NCI-H2081 (cell line): ENCODE measurements around the gene HOXD10.

Experiments used
- DNase-seq, 2 experiments: peaks; one replicate each; lab custom pipeline; 2025; lab: John Stamatoyannopoulos, UW

The HOXD10 gene

DNA sequence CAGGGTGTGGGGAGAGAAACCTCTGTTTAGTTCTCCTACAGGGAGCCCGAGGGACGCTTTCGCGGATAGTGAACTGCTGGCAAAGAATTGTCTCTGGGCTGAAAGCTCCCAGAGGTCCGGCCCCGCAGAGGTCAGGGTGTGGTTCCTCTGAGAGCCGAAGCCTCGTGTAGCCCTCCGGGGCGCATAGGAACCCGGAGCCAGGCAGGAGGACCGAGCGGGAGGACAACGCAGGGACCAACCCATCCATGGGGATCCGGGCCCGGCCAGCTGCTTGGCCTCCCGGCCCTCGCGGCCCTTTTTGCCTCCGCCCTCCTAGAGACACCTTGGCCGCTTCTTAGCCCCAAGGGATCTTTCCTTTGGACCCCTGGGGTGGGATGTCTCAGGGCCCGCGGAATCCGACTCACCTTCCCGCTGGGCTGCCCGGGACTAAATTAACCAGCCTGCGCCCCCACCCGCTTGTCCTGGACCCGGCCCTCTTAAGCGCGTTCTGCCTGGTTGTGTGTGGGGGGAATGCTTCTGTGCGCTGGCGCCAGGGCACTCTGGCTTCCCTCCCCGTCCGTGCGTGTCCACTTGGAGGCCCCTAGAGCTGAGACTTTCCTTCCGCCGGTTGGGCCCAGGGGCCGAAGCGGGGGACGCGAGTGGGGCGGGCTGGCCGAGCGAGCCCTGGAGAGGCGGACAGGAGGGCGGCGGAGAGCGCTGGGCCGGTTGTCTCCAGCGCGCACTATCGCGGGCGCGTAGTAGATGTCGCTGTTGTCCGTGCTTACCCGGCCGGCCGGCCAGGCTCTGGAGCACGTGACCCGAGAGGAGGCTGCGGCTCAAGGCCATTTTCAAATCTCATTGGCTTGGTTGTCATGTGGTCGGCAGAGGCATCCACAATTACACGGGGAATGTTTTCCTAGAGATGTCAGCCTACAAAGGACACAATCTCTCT lies at the start of gene HOXD10:
Gene HOXD10 (plus strand): TSS at position 896 of the 931 bp plus-strand sequence. CDS start 56 bp downstream, outside the sequence.
- DNase-seq: no peak

DNA sequence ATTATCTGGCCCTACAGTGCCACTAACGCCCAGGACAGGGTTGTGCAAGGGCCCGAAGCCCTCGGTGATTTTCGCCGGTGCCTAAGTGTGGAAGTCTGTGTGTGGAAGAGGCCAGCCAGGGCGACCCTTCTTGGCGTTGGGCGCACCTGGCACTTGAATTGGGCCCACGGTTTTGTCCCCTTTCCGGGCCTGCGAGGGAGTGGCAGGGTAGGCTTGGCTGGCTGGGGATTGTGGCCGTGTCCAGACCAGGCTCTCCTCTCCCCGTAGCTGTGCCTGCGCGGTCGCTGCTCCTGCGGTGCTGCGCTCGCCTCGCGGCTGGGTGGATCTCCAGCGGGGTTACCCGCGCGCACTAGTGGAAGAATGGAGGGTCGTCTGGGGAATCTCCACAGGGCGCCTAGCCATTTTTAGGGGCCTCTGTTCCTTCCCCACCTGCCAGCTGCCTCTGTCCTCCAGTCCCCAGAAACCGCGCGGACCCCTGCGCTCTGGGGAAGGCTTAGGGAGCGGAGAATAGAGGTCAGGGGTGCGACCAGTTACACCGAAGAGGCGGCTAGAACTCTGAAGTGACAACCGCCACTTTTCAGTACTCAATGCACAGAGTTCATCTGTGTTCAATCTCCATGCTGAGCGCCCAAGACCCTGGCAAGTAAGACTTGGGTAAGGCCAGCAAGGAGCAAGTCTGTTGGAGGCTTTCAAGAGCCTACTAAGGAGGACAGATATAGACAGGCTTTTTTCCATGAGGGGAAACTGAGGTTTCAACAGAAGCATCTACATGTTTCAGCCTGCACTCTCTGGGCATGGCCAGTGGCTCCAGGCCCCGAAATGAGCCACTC lies 48.8 kb upstream of the HOXD10 start:
- no peak for DNase-seq

DNA sequence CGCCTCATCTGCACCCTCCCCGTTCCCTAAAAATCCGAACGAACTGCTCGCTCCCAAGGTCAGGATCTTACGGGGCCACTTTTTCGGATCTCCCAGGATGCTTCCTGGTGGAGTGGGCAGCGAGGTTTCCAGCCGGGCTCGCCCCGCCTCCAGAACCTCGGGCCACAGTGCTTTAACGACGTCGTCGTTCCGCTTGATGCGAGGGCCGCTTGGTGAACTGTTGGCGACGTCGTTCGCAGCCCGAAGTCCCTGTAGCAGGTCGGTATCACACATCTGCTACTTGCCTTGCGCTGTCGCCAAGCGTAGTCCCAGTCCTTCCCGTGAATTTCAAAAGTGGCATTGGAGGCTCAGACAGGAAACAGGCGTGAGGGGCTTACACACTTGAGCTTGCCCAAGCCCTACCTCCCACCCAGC lies 48.2 kb upstream of the HOXD10 start:
- DNase-seq: no peak

GRCh38 chr2:176071330-176072291 lies 45.0 kb upstream of the HOXD10 start:
- DNase-seq: no peak

DNA sequence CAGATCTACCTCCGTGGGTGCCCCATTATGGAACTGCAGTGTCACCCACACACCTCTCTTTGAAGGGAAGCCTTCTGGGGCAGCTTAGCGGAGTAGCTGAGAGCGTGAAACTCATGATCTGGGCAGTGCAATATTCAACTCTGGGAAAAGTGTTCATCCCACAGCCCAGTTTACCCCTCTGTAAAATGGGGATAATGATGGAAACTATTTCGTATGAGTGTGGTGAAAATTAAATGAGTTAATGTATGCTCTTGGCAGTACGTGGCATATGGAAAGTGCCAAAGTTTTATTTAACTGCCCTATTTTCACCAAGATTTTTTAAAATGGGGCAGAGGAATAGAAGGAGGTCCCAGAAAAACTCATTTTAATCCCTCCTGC lies 44.3 kb upstream of the HOXD10 start:
- DNase-seq: no peak

DNA sequence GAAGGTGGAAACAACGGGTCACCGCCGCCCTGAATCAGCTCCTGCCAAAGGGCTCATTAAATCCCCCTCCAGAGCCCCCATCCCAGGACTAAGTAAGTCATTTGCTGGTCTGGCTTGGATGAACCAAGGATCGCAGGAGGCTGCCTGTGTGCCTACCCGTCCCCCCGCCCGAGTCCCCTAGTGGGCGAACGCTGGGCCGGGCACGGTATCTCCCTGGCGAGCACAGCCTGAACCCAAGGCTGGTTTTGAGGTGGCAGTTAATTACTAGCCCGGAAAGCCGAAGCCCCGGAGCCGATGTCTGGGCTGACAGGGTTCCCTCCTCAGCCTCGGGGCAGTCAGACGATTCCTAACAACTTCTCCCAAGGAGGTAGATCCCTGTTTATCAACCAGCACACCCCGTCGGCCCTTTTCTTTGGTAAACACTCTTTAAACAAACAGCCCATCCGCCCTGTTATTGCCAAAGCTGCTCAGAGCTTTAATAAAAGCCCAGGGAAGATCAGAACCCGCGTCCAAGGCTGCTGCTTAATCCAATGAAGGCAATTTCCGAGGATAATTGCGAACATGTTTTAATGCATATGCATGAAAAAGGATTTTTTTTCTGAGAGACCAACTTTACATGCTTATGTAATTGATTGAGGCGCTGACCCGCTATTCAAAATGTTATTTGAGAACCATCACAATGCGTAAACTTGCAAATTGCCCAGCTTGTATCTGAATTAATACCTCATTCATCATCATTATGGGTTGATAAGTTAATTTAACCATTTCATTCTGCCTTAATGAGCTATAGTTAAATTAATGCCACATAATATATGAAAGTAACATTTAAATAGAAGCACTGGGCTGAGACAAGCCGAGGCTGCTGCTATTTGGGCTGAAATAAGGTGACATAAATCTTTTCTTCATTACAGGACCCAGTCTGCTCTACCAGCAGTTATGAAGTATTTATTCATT lies 43.4 kb upstream of the HOXD10 start:
- DNase-seq: peak in 1 of 2 experiments; percentile 42

DNA sequence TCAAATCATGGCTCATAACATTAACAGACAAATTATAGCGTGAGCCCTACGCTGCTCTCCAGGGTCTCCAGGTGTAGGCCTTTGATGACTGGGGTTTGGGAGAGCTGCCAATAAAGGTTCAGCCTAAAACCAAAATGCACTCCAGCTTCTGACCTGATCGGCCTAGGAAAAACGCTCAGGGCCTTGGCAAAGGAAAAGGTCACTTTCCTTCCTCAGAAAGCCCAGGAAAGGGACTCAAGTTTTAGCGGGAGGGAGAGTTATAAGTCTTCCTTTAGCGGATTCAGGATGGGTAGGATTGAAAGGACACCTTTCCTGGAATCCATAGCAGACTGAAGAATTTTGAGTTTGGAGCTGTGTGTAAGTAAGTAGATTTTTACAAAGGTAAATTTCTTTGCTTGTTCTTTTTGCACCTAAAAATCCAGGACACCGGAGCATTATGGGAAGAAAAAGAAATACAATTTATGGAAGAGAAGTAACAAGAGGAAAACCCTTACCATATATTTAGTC lies 41.6 kb upstream of the HOXD10 start:
- peak in 1 of 2 experiments; percentile 30 for DNase-seq

- no peak for DNase-seq
These were observed 41.1 kb upstream of the HOXD10 start for GRCh38 chr2:176075481-176075880.

GRCh38 chr2:176076063-176076462 lies 40.5 kb upstream of the HOXD10 start:
- no peak for DNase-seq

- no peak for DNase-seq
These were observed 39.8 kb upstream of the HOXD10 start for GRCh38 chr2:176076796-176077195.

- DNase-seq: no peak
These were observed 37.9 kb upstream of the HOXD10 start for GRCh38 chr2:176078541-176079284.

DNA sequence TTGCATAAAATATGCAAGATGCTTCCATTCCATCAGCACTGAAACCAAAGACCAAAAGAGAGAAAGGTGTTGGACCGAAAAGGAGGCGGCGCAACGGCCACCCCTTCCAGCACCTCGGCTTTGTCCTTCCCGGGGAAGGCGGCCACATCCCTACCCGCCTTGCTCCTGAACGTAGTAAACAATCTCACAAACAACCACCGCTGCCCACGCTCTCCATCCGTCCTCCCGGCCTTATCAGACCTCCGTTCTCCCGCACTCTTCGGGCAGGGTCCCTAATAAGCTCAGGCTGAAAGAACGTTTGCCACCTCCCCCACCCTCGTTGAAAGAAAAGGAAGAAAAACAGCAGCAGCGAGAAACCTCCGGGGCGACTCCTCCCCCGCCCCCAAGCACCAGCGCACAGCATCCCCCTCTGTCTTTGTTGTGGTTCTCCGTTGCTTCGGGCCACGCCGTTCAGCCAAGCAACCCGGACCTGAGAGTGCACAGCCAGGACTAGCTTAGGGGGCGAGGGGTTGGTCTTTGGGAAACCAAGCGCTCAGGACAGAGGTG lies 37.2 kb upstream of the HOXD10 start:
- peak; percentile 56 to 64 for DNase-seq

- DNase-seq: peak; percentile 86 to 89
These were observed 36.6 kb upstream of the HOXD10 start for GRCh38 chr2:176079831-176080539.

DNA sequence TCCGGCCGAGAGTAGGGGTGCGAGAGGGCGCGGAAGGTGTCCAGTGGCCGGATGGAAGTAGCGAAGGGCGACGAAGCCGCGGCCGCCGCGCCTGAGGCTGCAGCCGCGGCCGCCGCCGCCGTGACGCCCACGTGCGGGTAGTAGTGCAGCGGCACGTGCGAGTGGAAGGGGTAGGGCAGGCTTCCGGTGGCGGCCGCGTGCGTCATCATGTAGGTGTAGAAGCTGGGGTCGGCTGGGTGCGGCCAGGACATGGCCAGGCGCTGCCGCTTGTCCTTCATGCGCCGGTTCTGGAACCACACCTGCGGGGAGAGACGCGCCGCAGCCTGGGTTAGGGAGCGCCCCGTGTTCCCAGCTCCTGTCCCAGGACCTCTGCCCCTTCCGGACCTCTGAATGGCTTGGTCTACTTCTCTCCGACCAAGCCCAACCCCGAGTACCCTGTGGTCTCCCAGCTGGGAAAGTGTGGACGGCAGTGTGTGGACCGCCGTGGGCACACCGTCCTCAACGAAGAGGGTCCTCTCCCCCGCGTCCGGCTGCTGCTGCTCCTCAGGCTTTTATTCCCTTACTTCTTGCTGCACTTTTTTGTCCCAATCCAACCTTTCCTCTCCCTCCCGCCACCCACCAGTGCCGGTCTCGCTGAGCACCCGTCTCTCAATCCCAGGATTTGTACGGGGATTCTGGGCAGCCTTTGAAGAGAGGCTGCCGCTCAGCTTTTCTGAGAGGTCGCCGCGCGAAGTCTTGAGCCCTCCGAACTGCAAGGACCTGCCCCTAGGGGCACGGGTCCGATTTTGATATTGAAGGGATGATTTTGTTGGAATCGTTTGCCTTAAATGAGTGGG lies 35.8 kb upstream of the HOXD10 start:
- DNase-seq: no peak

DNA sequence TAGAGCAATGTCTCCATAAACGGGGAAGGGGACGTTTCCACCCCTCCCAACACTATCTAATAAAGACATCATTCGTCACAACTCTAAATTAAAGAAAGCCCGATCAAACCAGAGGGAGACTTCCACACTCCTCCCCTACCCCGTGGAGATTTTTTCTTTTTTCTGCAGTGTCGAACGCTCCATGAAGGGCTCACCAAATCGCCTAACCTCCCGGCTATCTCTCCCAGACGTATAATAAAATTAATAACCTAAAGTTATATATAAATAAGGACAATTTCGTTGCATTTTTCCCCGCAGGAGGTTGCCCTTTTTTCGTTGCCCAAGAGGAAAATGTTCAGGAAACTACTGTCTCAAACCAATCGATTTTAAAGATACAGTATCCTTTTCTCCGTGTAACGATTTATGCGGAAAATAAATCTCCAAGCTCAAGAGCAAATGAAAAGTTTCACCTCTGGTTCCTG lies 35.2 kb upstream of the HOXD10 start:
- DNase-seq: no peak

GRCh38 chr2:176081837-176082524 lies 34.6 kb upstream of the HOXD10 start:
- DNase-seq: no peak

DNA sequence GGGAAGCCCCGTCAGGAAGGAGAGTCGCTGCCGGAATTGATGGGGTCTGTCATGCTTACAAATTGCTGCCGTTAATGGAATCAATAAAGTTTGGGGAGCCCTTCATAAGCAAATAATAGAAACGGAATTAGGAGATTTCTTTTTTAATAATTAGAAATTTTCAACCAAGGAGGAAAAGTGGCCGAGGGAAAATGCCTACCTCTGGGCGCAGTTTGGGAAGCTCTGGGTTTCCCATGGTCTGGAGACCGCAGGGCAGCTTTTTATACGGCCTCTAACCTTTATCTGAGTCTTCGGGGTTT lies 34.1 kb upstream of the HOXD10 start:
- DNase-seq: no peak
